Skeletal muscle satellite cell (primary cell): ENCODE data around the gene RNPEPL1.

Source experiments
- H3K27me3 ChIP-seq: 2 replicates; pipeline ENCODE4 v1.7.0; 2013; ENCODE audit warnings: low read length; ENCODE audit not compliant: control insufficient read depth, insufficient read depth
- H3K36me3 ChIP-seq: 2 replicates; pipeline ENCODE4 v1.7.0; 2013; ENCODE audit warnings: mild to moderate bottlenecking, control low read depth, low read length; ENCODE audit not compliant: insufficient read depth
- H3K4me1 ChIP-seq: 2 replicates; pipeline ENCODE4 v1.7.0; 2013; ENCODE audit warnings: low read length; ENCODE audit not compliant: control insufficient read depth, insufficient read depth
- H3K4me2 ChIP-seq: 2 replicates; pipeline ENCODE4 v1.7.0; 2013; ENCODE audit warnings: mild to moderate bottlenecking, low read length
- H3K4me3 ChIP-seq: 2 replicates; pipeline ENCODE4 v1.7.0; 2013; ENCODE audit warnings: low read length
- H3K9ac ChIP-seq: 2 replicates; pipeline ENCODE4 v1.7.0; 2013; ENCODE audit warnings: mild to moderate bottlenecking, low read depth, low read length, moderate library complexity
- H3K9me3 ChIP-seq: replicated peaks from 2 replicates; pipeline ENCODE4 v1.7.0; 2013; ENCODE audit warnings: mild to moderate bottlenecking, control low read depth, low read length

RNPEPL1 gene

GRCh38 chr2:240598311-240598911, 30.1 kb downstream of the RNPEPL1 start:
- Histone ChIP-seq H3K36me3 (peaks cover 9% of the 10 kb centered on the region), H3K4me2 (no peak overlapping the region), H3K9ac (no peak overlapping the region), H3K27me3 (no peaks in the 10 kb centered on the region), H3K9me3 (no peaks in the 10 kb centered on the region), H3K4me3 (no peak overlapping the region), H3K4me1 (no peaks in the 10 kb centered on the region)

GRCh38 chr2:240599141-240599583, 30.9 kb downstream of the RNPEPL1 start:
- H3K4me1 ChIP-seq, result no peaks in the 10 kb centered on the region
- peaks cover 9% of the 10 kb centered on the region for H3K36me3 ChIP-seq
- no peak overlapping the region for H3K4me2 ChIP-seq

GRCh38 chr2:240600451-240600961, 32.2 kb downstream of the RNPEPL1 start:
- Histone ChIP-seq H3K4me2 (no peak overlapping the region), H3K9ac (no peak overlapping the region), H3K4me3 (no peak overlapping the region), H3K27me3 (no peaks in the 10 kb centered on the region), H3K36me3 (peaks cover under 1% of the 10 kb centered on the region), H3K4me1 (no peaks in the 10 kb centered on the region), H3K9me3 (no peaks in the 10 kb centered on the region)

More at GRCh38 chr2:240599141-240599583, 30.9 kb downstream of the RNPEPL1 start:
- Histone ChIP-seq H3K9ac (no peak overlapping the region), H3K27me3 (no peaks in the 10 kb centered on the region), H3K4me3 (no peak overlapping the region), H3K9me3 (no peaks in the 10 kb centered on the region)

- no peak overlapping the region for H3K9ac ChIP-seq
- no peaks in the 10 kb centered on the region for H3K9me3 ChIP-seq
- H3K4me1 ChIP-seq, result no peaks in the 10 kb centered on the region
- H3K27me3 ChIP-seq, result no peaks in the 10 kb centered on the region
- no peaks in the 10 kb centered on the region for H3K36me3 ChIP-seq
- H3K4me3 ChIP-seq, result no peak overlapping the region
- H3K4me2 ChIP-seq, result no peak overlapping the region
These were observed 33.0 kb downstream of the RNPEPL1 start for GRCh38 chr2:240601061-240601830.

GRCh38 chr2:240601831-240602160, 33.5 kb downstream of the RNPEPL1 start:
- no peaks in the 10 kb centered on the region for H3K36me3 ChIP-seq
- H3K4me2 ChIP-seq, result no peak overlapping the region
- H3K4me3 ChIP-seq, result no peak overlapping the region
- H3K9ac ChIP-seq, result no peak overlapping the region
- H3K4me1 ChIP-seq, result no peaks in the 10 kb centered on the region
- H3K27me3 ChIP-seq, result no peaks in the 10 kb centered on the region
- no peaks in the 10 kb centered on the region for H3K9me3 ChIP-seq

GRCh38 chr2:240602266-240603050, 34.2 kb downstream of the RNPEPL1 start:
- H3K4me2 ChIP-seq, result no peak overlapping the region
- no peak overlapping the region for H3K9ac ChIP-seq
- no peaks in the 10 kb centered on the region for H3K4me1 ChIP-seq
- H3K36me3 ChIP-seq, result no peaks in the 10 kb centered on the region
- H3K4me3 ChIP-seq, result no peak overlapping the region
- H3K9me3 ChIP-seq, result no peaks in the 10 kb centered on the region
- H3K27me3 ChIP-seq, result no peaks in the 10 kb centered on the region

- Histone ChIP-seq H3K4me3 (no peak overlapping the region), H3K4me1 (no peaks in the 10 kb centered on the region), H3K9me3 (no peaks in the 10 kb centered on the region), H3K27me3 (no peaks in the 10 kb centered on the region), H3K9ac (no peak overlapping the region), H3K4me2 (no peak overlapping the region), H3K36me3 (no peaks in the 10 kb centered on the region)
These were observed 35.0 kb downstream of the RNPEPL1 start for GRCh38 chr2:240603081-240603835.

- no peaks in the 10 kb centered on the region for H3K36me3 ChIP-seq
These were observed 35.6 kb downstream of the RNPEPL1 start for GRCh38 chr2:240603846-240604245.

GRCh38 chr2:240604291-240604938, 36.1 kb downstream of the RNPEPL1 start:
- H3K27me3 ChIP-seq, result no peaks in the 10 kb centered on the region
- H3K4me3 ChIP-seq, result no peak overlapping the region
- no peak overlapping the region for H3K4me2 ChIP-seq
- H3K9ac ChIP-seq, result no peak overlapping the region
- no peaks in the 10 kb centered on the region for H3K9me3 ChIP-seq
- no peaks in the 10 kb centered on the region for H3K36me3 ChIP-seq
- no peaks in the 10 kb centered on the region for H3K4me1 ChIP-seq

More at GRCh38 chr2:240603846-240604245, 35.6 kb downstream of the RNPEPL1 start:
- Histone ChIP-seq H3K4me2 (no peak overlapping the region), H3K4me1 (no peaks in the 10 kb centered on the region), H3K4me3 (no peak overlapping the region), H3K9ac (no peak overlapping the region), H3K9me3 (no peaks in the 10 kb centered on the region), H3K27me3 (no peaks in the 10 kb centered on the region)

- Histone ChIP-seq H3K27me3 (no peaks in the 10 kb centered on the region), H3K4me2 (no peak overlapping the region), H3K9ac (no peak overlapping the region), H3K4me1 (no peaks in the 10 kb centered on the region), H3K36me3 (no peaks in the 10 kb centered on the region), H3K4me3 (no peak overlapping the region), H3K9me3 (no peaks in the 10 kb centered on the region)
These were observed 36.8 kb downstream of the RNPEPL1 start for GRCh38 chr2:240604939-240605716.
